K562 (cell line): Measurements from ENCODE around the gene CD300LG. TPM values are rescaled to one million over a fixed set of nuclear protein-coding genes. Genes with fewer than 3 reads are reported as not detected.

Source experiments
- CTCFL ChIP-seq: IDR thresholded peaks from 2 replicates; pipeline ENCODE4 v1.6.1; 2011; ENCODE audit warnings: borderline replicate concordance, low read depth, mild to moderate bottlenecking, moderate library complexity, low read length; ENCODE audit not compliant: insufficient read depth, poor library complexity, severe bottlenecking
- ELK3 ChIP-seq: fragments of 450-650 bp; formaldehyde crosslinking; IDR thresholded peaks from 2 replicates; pipeline ENCODE4 v1.4.0; 2020; ENCODE audit warnings: mild to moderate bottlenecking
- USF1 ChIP-seq: sonication (generic); formaldehyde crosslinking; IDR thresholded peaks from 2 replicates; pipeline ENCODE4 v1.9.0; 2022; ENCODE audit warnings: mild to moderate bottlenecking, missing genetic modification reagents
- ZBTB5 ChIP-seq: fragments of 450-650 bp; IDR thresholded peaks from 2 replicates; pipeline ENCODE4 v1.6.1; 2017; ENCODE audit warnings: antibody characterized with exemption
- ZNF609 ChIP-seq: sonication (generic); formaldehyde crosslinking; IDR thresholded peaks from 2 replicates; pipeline ENCODE4 v1.8.1; 2023; ENCODE audit warnings: missing genetic modification reagents, mild to moderate bottlenecking, borderline replicate concordance
- polyA plus RNA-seq, 8 experiments: library from polyadenylated mRNA; depleted of rRNA in 4 of 8; stranded (reverse) in 5 of 8; unstranded in 3 of 8; fragments of >200 nt; fragmentation: Nextera tagmentation in 2 of 8; fragmentation: Illumina TruSeq in 1 of 8; extraction: Ambion mirVana in 2 of 8; extraction: Trizol in 1 of 8; gene quantifications; 2 replicates each; pipeline versions ENCODE4 v1.2.1 to v1.2.3, GENCODE V29; 2011 to 2014; ENCODE audit warnings: inconsistent platforms in 1 of 8, missing spikeins in 1 of 8
- total RNA-seq, 7 experiments: library from RNA; depleted of rRNA in 6 of 7; stranded (reverse); fragments of >200 nt in 6 of 7; fragmentation: Illumina TruSeq in 2 of 7; extraction: Trizol in 2 of 7; gene quantifications; 2 replicates each; pipeline versions ENCODE4 v1.2.1 to v1.2.3, GENCODE V29; 2011 to 2021; ENCODE audit warnings: low replicate concordance in 1 of 7

CD300LG gene
- total and polyA plus RNA-seq, 9 of the 15 experiments (the other 6 are each of a cell fraction or from before 2014, with no cell fraction given) = not detected

- TF ChIP-seq USF1 (no peak), ZNF609 (CRISPR knock-in tag) (no peak), ELK3 (CRISPR knock-in tag) (no peak), CTCFL (no peak), ZBTB5 (no peak)
Observed at GRCh38 chr17:43873815-43874214, 26.8 kb downstream of the CD300LG start (continued).
